DOHH2 (cell line): ENCODE data around the gene DENR.

Source experiments
- EZH2phosphoT487 ChIP-seq: fragments of 200-600 bp; sonication (generic); IDR thresholded peaks from 2 replicates; pipeline ENCODE4 v1.6.1; 2017; ENCODE audit warnings: borderline replicate concordance, mild to moderate bottlenecking, antibody characterized with exemption, low read length, moderate library complexity, mixed read lengths
- TF ChIP-seq, protein P1 (sequence below): fragments of 200-600 bp; sonication (generic); IDR thresholded peaks from one replicate; pipeline ENCODE4 v1.5.1; 2014; ENCODE audit warnings: antibody characterized with exemption, mild to moderate bottlenecking, low read depth, low read length; ENCODE audit not compliant: poor library complexity, severe bottlenecking

DNA sequence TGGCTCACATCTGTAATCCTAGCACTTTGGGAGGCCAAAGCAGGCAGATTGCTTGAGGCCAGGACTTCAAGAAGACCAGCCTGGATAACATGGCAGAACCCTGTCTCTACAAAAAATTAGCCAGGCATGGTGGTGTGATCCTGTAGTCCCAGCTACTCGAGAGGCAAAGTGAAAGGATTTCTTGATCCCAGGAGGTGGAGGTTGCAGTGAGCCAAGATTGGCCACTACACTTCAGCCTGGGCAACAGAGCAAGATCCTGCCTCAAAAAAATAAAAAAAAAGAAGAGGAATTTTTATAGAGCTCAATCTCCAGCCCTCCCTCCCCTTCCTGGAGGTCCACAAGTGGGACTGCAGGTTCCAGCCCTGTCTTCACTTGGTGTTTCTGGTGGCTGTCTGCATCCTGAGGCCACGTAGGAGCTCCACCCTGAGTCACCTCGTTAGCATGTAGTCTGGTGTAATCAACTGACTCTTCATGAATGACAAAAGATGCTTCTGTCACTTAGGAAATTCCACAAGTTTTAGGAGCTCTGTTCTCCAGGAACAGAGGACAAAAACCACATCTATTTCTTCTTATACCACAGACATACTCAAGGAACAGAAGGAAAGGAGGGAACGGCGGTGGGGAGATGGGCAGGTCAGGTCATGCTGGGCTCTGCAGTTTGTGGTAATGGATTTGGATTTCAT, 37.9 kb downstream of the DENR start:
- TF ChIP-seq, protein P1, sequence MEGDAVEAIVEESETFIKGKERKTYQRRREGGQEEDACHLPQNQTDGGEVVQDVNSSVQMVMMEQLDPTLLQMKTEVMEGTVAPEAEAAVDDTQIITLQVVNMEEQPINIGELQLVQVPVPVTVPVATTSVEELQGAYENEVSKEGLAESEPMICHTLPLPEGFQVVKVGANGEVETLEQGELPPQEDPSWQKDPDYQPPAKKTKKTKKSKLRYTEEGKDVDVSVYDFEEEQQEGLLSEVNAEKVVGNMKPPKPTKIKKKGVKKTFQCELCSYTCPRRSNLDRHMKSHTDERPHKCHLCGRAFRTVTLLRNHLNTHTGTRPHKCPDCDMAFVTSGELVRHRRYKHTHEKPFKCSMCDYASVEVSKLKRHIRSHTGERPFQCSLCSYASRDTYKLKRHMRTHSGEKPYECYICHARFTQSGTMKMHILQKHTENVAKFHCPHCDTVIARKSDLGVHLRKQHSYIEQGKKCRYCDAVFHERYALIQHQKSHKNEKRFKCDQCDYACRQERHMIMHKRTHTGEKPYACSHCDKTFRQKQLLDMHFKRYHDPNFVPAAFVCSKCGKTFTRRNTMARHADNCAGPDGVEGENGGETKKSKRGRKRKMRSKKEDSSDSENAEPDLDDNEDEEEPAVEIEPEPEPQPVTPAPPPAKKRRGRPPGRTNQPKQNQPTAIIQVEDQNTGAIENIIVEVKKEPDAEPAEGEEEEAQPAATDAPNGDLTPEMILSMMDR = no peak
- TF ChIP-seq EZH2phosphoT487 = no peak
